ENCODE results near the gene IFNG. TPM values are rescaled to one million over a fixed set of nuclear protein-coding genes. Genes with fewer than 3 reads are reported as not detected.

IFNG gene
- polyA plus RNA-seq, 2 of the 4 experiments (the other 2 are of a cell fraction): not detected

- DNase-seq (ENCODE audit: low read depth in 1 of 2, low spot score in 1 of 2) (no peak), FAIRE-seq (no peak), ATAC-seq (no peak)
- no peak for TF ChIP-seq MAX (IDR thresholded peaks at IDR 0.05)
- TF ChIP-seq HOXB5 (CRISPR knock-in tag; IDR thresholded peaks at IDR 0.05): no peak
- no peak for TF ChIP-seq ZC3H11A (IDR thresholded peaks at IDR 0.05)
- ChIA-PET POLR2A (no interaction called here), CTCF (no interaction called here)
- Histone ChIP-seq H3K4me3 (no peak overlapping the region), H3K27ac (no peak overlapping the region), H3K4me2 (no peak overlapping the region), H3K9me3 (no peaks in the 10 kb centered on the region), H3K4me1 (no peaks in the 10 kb centered on the region)
- WGBS (ENCODE audit: missing lambda C conversion rate): 0% methylated on average over 2 of the region's 2 CpGs
Measured at GRCh38 chr12:68129979-68130378, 29.6 kb downstream of the IFNG start.

GRCh38 chr12:68122236-68122920 lies 37.2 kb downstream of the IFNG start:
- WGBS (ENCODE audit: missing lambda C conversion rate): 22% methylated on average over 3 of the region's 3 CpGs

GRCh38 chr12:68121143-68121542 lies 38.4 kb downstream of the IFNG start:
- Histone ChIP-seq H3K9me3 (no peaks in the 10 kb centered on the region), H3K4me2 (no peak overlapping the region), H3K27ac (no peak overlapping the region), H3K4me3 (no peak overlapping the region), H3K4me1 (no peaks in the 10 kb centered on the region)
- TF ChIP-seq E2F6 (IDR thresholded peaks at IDR 0.05; ENCODE audit: borderline replicate concordance, low read depth): no peak
- TF ChIP-seq HOXB13 (CRISPR knock-in tag; IDR thresholded peaks at IDR 0.05; ENCODE audit: low read depth): no peak
- no peak for TF ChIP-seq NR3C1 (IDR thresholded peaks at IDR 0.05)
- no peak for TF ChIP-seq PBX3 (IDR thresholded peaks at IDR 0.05)
- TF ChIP-seq RAD21 (conservative IDR thresholded peaks at IDR 0.05 in 1 of 2, IDR thresholded peaks at IDR 0.05 in 1 of 2): no peak
- TF ChIP-seq CBX8 (IDR thresholded peaks at IDR 0.05): no peak
- TF ChIP-seq CTCF (IDR thresholded peaks at IDR 0.05): no peak
- WGBS (ENCODE audit: missing lambda C conversion rate): 0% methylated on average over 1 of the region's 1 CpG
- CTCF ChIA-PET: interaction anchor here (0.9 to 1.3 kb wide), 2 partner anchors 23 to 36 kb away, joined by 3 read pairs; no protein-coding TSS in a partner anchor
- DNase-seq (ENCODE audit: low read depth in 1 of 2, low spot score in 1 of 2) (no peak), ATAC-seq (no peak), FAIRE-seq (no peak)
- POLR2A ChIA-PET: no interaction called here

More at GRCh38 chr12:68122236-68122920, 37.2 kb downstream of the IFNG start:
- FAIRE-seq (no peak), ATAC-seq (no peak), DNase-seq (ENCODE audit: low read depth in 1 of 2, low spot score in 1 of 2) (no peak)
- TF ChIP-seq FOSL2 (IDR thresholded peaks at IDR 0.05): no peak
- TF ChIP-seq FOSL2 (CRISPR knock-in tag; IDR thresholded peaks at IDR 0.05): no peak
- no peak for TF ChIP-seq RARB (CRISPR knock-in tag; IDR thresholded peaks at IDR 0.05)
- no peak for TF ChIP-seq E2F6 (IDR thresholded peaks at IDR 0.05; ENCODE audit: borderline replicate concordance, low read depth)
- Histone ChIP-seq H3K9me3 (no peaks in the 10 kb centered on the region), H3K4me2 (no peak overlapping the region), H3K27ac (no peak overlapping the region), H3K4me1 (no peaks in the 10 kb centered on the region), H3K4me3 (no peak overlapping the region)
- POLR2A ChIA-PET: no interaction called here
- CTCF ChIA-PET: interaction anchor here (0.7 to 1.5 kb wide), 2 partner anchors 18 to 83 kb away, joined by 3 read pairs; no protein-coding TSS in a partner anchor

GRCh38 chr12:68119724-68120211 lies 39.8 kb downstream of the IFNG start:
- DNase-seq (ENCODE audit: low read depth in 1 of 2, low spot score in 1 of 2) (no peak), FAIRE-seq (no peak), ATAC-seq (no peak)
- CTCF ChIA-PET: interaction anchor here (0.6 to 1.3 kb wide), 3 partner anchors 13 to 674 kb away, joined by 3 read pairs; no protein-coding TSS in a partner anchor
- Histone ChIP-seq H3K9me3 (no peaks in the 10 kb centered on the region), H3K4me2 (no peak overlapping the region), H3K27ac (no peak overlapping the region), H3K4me3 (no peak overlapping the region), H3K4me1 (no peaks in the 10 kb centered on the region)
- POLR2A ChIA-PET: no interaction called here
- 18% methylated on average over 4 of the region's 4 CpGs for WGBS (ENCODE audit: missing lambda C conversion rate)
- TF ChIP-seq RCOR1 (IDR thresholded peaks at IDR 0.05; ENCODE audit: low read depth, low read length): no peak
- no peak for TF ChIP-seq POLR2A (IDR thresholded peaks at IDR 0.05; ENCODE audit: low read length)
- TF ChIP-seq ZC3H11A (IDR thresholded peaks at IDR 0.05): no peak
- TF ChIP-seq CEBPB (IDR thresholded peaks at IDR 0.05): no peak
- no peak for TF ChIP-seq SREBF2 (IDR thresholded peaks at IDR 0.05)
